ENCODE measurements around the gene NALCN.
A peak's percentile ranks its signal among the peaks of the same experiment; 100 is the strongest.

The NALCN gene

DNA sequence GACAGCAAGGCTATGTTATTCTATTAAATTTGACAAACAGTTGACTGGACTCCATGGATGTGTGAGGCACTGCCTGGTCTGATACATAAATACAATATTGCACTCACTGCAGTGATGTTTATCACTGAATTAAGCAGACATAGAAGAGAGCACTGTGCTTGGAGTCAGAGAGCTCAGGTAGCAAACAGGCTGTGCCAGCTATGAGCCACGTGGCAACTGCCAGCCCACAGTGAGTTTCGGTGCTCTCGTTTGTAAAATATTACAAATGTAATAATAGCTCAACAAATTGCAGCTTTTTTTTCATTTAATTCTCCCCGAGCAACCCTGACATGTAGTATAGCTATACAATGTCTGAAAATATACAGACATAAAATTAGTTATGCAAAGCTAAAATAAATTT lies 237.3 kb downstream of the NALCN start:
- H3K36me3 Mint-ChIP-seq: no peaks in the 10 kb centered on the region
- no peaks in the 10 kb centered on the region for H3K9me3 Mint-ChIP-seq
- no peak overlapping the region for H3K4me3 Mint-ChIP-seq
- DNase-seq (ENCODE audit: low spot score in 2 of 2): no peak
- ATAC-seq: no peak
- H3K27ac Mint-ChIP-seq: no peak overlapping the region
- no peaks in the 10 kb centered on the region for H3K4me1 Mint-ChIP-seq

DNA sequence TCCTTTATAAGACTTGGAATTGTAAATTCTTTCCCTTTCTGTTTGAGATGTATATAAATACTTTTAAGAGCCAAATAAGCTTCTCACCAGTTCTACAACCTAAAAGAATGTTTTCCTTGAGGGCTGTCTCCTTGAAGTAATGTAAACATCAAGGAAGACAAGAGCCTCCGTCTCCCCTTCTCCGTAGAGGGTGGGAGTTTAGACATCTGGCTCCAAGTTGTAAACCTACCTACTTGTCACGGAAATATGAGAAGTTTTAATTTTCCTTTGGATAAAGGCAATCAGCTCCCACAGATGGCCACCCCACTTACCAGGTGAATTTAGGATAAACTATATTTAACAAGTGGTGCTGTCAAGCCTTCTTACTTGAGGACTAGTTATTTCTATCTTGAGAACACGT lies 237.9 kb downstream of the NALCN start:
- Mint-ChIP-seq H3K4me3 (no peak overlapping the region), H3K27ac (no peak overlapping the region), H3K4me1 (no peaks in the 10 kb centered on the region), H3K36me3 (no peaks in the 10 kb centered on the region), H3K9me3 (no peaks in the 10 kb centered on the region)
- no peak for ATAC-seq
- no peak for DNase-seq (ENCODE audit: low spot score in 2 of 2)

DNA sequence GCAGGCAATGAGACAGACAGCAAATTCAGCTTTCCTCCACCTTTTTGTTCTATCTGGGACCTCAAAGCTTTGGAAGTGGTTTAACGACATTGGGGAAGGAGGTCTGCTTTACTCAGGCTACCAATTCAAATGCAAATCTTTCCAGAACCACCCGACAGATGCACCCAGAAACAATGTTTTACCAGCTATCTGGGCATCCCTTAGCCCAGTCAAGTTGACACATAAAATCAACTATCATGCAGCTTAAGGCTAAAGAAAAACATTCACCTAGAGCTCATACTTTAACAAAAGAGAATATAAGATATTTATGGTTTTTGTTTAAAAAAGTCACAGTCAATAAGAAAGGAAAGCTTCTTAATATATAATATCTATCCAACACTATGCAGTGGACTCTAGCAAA lies 246.0 kb downstream of the NALCN start:
- no peaks in the 10 kb centered on the region for H3K36me3 Mint-ChIP-seq
- H3K4me3 Mint-ChIP-seq: no peak overlapping the region
- DNase-seq (ENCODE audit: low spot score in 2 of 2) (no peak), ATAC-seq (no peak)
- H3K4me1 Mint-ChIP-seq: no peaks in the 10 kb centered on the region
- H3K27ac Mint-ChIP-seq: no peak overlapping the region
- no peaks in the 10 kb centered on the region for H3K9me3 Mint-ChIP-seq

DNA sequence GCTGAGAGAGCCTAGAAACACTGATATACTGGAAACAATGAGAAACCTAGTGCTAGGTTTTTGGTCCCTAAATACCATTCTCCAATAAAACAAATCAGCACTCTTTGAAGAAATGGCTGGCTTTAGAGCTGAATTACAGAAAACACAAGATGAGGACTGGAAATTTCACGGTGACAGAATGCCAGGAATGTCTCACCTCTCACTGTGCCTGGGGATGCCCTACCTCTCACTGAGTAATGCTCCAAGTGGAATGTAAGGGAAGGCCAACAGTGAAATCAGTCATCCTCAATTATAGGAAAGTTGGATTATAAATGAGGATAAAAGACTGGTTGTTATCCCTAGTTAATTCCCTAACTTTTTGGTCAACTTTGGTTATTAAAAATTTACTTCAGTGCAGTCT lies 259.0 kb downstream of the NALCN start:
- no peak overlapping the region for H3K27ac Mint-ChIP-seq
- DNase-seq (ENCODE audit: low spot score in 2 of 2) (no peak), ATAC-seq (no peak)
- no peaks in the 10 kb centered on the region for H3K9me3 Mint-ChIP-seq
- H3K36me3 Mint-ChIP-seq: no peaks in the 10 kb centered on the region
- no peak overlapping the region for H3K4me3 Mint-ChIP-seq
- no peaks in the 10 kb centered on the region for H3K4me1 Mint-ChIP-seq

DNA sequence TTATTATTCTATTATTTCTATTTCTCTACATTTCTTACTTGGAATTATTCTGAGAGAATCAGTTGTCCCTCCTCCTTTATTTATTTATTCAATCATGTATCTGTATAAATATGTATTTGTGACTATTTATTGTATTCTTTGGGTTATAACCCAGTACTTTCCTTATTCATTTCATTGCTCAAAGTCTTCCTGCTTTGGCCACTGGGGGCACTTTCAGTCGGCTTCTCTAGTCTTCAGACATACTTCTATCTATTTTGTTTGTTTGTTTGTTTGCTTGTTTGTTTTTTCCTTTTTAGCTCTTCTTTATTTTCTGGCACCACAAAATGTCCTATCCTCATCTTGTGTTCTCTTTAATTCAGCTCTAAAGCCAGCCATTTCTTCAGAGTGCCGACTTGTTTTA lies 260.4 kb downstream of the NALCN start:
- no peak overlapping the region for H3K4me3 Mint-ChIP-seq
- H3K27ac Mint-ChIP-seq: no peak overlapping the region
- H3K36me3 Mint-ChIP-seq: no peaks in the 10 kb centered on the region
- DNase-seq (ENCODE audit: low spot score in 2 of 2) (no peak), ATAC-seq (no peak)
- no peaks in the 10 kb centered on the region for H3K9me3 Mint-ChIP-seq
- no peaks in the 10 kb centered on the region for H3K4me1 Mint-ChIP-seq

DNA sequence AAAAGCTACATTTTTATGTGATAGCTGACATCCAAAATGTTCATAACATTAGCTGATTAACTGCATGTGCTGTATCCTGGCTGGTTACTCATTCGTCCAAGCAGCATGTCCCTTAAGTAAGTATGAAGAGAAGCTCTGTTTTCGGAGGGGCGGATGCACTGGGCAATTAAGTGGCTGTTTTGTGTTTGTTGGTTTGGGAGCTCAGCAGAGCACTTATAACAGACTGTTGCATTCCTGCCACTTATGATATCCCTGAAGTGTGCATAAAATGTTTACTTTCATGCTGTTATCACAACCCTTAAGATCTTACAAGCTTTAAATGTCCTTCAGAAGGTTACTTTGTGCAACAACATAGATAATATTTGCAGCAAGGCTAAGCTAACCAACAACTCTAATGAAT lies 264.1 kb downstream of the NALCN start:
- no peak for DNase-seq (ENCODE audit: low spot score in 2 of 2)
- Mint-ChIP-seq H3K9me3 (no peaks in the 10 kb centered on the region), H3K36me3 (no peaks in the 10 kb centered on the region), H3K4me1 (no peaks in the 10 kb centered on the region), H3K4me3 (no peak overlapping the region), H3K27ac (no peak overlapping the region)
- no peak for ATAC-seq

DNA sequence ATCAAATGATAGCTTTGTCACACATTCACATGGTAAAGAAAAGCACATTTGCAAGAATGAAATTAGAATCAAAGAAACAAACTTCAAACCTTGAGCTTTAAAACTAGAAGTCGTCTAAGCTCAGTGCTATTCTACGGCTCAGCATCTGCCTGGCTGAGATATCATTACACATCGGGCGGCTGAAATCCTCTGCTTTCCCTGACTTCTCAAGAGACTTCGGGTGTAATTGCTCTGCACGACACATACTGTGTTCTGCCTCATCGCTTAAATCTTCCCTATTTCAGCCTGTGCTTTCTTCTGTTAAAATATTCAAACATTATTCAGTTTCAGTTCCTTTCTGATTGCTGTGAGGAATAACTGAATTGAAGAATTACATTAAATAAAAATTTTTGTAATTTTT lies 265.3 kb downstream of the NALCN start:
- DNase-seq (ENCODE audit: low spot score in 2 of 2) (no peak), ATAC-seq (no peak)
- Mint-ChIP-seq H3K36me3 (no peaks in the 10 kb centered on the region), H3K9me3 (no peaks in the 10 kb centered on the region), H3K4me1 (no peaks in the 10 kb centered on the region), H3K4me3 (no peak overlapping the region), H3K27ac (no peak overlapping the region)

DNA sequence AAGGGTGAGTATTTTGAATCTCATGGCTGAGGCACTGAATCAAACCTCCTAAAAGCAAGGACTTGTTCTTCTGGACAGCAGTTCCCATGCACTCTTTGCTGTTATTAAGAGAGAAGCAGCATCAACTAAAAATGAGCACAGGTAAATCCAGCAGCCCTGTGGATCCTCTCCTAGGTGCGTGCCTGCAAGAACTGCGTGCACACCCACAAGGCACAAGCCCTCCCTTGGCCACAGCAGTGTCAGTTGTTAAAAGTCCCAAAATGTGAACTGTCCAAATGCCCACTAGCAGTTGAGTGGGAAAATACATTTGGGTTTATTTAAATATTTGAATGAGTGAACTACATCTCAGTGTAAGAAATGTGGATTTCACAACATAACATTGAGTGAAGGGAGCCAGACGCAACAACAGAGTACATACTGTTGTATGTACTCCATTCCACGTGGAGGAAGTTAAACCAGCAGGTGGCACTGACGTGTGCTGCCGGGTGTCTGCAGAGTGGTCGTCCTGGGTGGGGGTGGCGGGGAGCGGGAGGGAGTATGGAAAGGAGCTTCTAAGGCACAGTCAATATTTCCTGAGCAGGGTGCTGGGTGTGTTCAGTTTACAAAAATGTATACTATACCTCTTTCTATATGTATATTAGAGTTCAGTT lies 266.4 kb downstream of the NALCN start:
- Mint-ChIP-seq H3K4me3 (no peak overlapping the region), H3K27ac (no peak overlapping the region), H3K36me3 (no peaks in the 10 kb centered on the region), H3K9me3 (no peaks in the 10 kb centered on the region), H3K4me1 (no peaks in the 10 kb centered on the region)
- DNase-seq (ENCODE audit: low spot score in 2 of 2): no peak
- ATAC-seq: peak; percentile 31

DNA sequence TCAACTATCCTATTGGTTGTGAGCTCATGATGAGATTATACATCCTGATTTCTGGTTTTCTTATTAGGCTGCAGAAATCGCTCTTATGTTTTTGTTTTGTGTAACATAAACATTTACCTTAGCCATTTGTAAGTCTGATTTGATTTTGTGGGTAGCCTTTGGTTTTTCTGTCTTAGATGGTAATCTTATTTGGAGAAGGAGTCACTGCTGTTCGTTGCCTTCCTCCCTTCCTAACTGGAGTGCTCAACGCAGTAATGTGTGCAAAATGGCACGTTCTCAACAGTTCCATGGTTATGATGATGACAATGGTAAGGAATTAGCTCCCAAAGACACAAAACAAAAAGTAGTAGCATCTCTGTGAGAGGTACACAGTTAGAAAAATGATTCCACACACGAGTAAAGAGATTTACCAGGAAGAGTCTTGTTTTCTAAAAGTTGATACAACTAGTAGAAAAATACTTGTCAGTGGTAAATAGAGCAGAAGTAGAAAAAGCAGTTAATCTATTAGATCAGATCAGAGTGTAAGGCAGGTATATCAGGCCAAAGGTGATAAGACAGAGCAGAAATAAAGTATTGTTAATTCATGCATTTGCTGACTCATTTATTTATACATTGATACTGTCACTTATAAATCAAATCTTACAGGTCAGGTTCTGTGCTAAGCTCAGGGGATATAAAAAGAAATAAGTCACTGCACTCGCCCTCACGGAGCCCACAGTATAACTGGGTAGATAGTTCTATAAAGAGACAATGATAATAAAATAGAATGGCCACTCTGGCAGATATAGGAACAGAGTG lies 270.0 kb downstream of the NALCN start:
- no peak overlapping the region for H3K4me3 Mint-ChIP-seq
- no peak overlapping the region for H3K27ac Mint-ChIP-seq
- DNase-seq (ENCODE audit: low spot score in 2 of 2): no peak
- no peaks in the 10 kb centered on the region for H3K4me1 Mint-ChIP-seq
- no peak for ATAC-seq
- no peaks in the 10 kb centered on the region for H3K9me3 Mint-ChIP-seq
- no peaks in the 10 kb centered on the region for H3K36me3 Mint-ChIP-seq

DNA sequence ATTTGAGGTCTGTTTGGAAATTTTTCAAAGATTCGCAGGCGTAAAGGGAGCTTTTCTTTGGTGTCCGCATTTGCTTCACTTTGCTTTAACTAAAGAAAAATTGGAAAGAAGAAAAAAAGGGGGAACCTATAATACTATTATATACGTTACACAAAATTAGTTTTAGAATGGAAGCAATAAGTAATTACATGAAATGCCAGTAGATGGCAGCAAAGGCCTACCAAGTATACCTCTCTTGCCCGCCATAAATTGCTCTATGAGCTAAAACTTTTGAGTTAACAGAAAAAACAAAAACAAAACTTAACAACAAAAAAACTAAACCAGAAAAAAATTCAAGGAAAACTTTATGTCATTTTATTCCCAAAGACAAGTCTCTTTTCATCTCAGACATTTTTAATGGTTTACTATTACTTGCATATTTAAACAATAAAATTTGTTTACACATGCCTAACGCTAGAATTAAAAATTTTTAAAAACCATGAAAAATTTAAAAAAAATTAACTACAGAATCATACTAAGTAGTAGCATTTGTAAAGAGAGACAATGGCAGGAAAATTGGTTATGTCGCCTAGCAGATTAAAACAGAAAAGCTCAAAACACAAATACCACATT lies 271.4 kb downstream of the NALCN start:
- Mint-ChIP-seq H3K9me3 (no peaks in the 10 kb centered on the region), H3K27ac (no peak overlapping the region), H3K4me1 (no peaks in the 10 kb centered on the region), H3K36me3 (no peaks in the 10 kb centered on the region), H3K4me3 (no peak overlapping the region)
- DNase-seq (ENCODE audit: low spot score in 2 of 2) (no peak), ATAC-seq (no peak)

DNA sequence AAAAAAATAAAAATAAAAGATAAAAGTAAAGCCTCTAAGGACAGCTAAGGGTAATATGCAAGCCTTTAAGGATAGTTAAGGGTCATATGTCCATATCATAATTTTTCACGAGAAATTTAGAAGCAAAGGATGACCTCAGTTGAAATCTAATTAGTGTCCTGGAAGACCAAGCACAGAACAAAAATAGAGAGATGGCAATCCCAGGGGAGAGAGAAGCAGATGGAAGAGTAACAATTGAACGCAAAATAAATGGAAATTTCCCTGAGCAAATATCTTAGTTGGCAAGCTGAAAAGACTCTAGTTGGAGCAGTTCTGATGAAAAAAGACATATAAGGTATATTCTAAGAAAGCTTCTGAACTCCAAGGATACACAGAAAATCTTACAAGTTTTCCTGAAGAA lies 275.4 kb downstream of the NALCN start:
- no peak overlapping the region for H3K4me3 Mint-ChIP-seq
- H3K27ac Mint-ChIP-seq: no peak overlapping the region
- no peaks in the 10 kb centered on the region for H3K4me1 Mint-ChIP-seq
- H3K36me3 Mint-ChIP-seq: no peaks in the 10 kb centered on the region
- ATAC-seq: no peak
- no peak for DNase-seq (ENCODE audit: low spot score in 2 of 2)
- H3K9me3 Mint-ChIP-seq: no peaks in the 10 kb centered on the region

DNA sequence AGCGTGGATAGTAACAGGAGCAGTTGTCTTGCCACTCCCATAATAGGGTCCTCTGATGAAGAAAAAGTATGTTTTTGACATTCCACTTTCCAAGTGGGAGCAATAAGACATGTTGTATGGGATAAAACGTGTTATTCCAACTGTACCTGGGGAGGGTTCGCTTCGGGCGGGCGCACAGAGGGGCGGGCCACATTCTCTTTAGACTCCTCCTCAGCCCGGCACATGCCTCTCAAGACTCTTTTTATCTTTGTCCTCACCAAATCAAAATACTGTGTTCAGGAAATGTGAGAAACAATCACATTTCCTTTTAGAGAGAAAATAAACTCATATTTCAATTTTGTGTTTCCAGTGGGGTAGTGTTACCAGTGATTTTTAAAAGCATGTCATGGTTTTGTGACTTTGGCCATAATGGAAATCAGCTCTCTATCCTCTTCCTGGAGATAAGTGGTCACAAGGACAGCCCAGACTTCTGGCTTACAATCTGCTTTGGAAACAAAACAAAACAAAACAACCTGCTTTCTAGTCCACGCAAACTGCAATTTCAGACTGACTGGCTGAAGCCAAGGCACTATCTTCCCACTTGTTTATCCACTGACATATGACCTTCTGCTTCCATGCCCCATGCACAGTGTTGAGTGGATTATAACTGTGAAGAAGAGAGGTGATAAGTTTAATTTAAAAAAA lies 276.1 kb downstream of the NALCN start:
- no peak overlapping the region for H3K4me3 Mint-ChIP-seq
- H3K36me3 Mint-ChIP-seq: no peaks in the 10 kb centered on the region
- ATAC-seq (no peak), DNase-seq (ENCODE audit: low spot score in 2 of 2) (no peak)
- no peak overlapping the region for H3K27ac Mint-ChIP-seq
- no peaks in the 10 kb centered on the region for H3K9me3 Mint-ChIP-seq
- no peaks in the 10 kb centered on the region for H3K4me1 Mint-ChIP-seq

DNA sequence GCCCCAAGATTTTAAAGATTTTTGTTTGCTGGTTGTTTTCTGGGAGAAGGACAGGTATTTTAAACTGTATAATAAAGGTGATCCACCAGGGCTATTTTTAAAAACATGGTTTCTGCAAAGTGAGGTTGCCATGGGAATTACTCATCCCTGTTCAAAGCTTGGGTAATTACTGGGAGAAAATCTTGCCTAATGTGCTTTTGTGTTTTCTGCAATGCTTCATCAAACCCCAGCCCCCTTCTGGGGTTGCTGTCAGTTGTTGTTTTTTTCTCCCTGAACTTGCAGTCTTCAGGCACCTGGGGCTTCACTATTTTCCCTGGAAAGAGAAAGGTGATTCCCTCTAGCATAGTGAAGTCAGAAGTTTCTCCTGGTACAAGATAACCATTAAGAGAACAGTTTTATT lies 277.2 kb downstream of the NALCN start:
- no peak overlapping the region for H3K27ac Mint-ChIP-seq
- H3K9me3 Mint-ChIP-seq: no peaks in the 10 kb centered on the region
- no peak for DNase-seq (ENCODE audit: low spot score in 2 of 2)
- no peak for ATAC-seq
- no peak overlapping the region for H3K4me3 Mint-ChIP-seq
- no peaks in the 10 kb centered on the region for H3K36me3 Mint-ChIP-seq
- no peaks in the 10 kb centered on the region for H3K4me1 Mint-ChIP-seq

DNA sequence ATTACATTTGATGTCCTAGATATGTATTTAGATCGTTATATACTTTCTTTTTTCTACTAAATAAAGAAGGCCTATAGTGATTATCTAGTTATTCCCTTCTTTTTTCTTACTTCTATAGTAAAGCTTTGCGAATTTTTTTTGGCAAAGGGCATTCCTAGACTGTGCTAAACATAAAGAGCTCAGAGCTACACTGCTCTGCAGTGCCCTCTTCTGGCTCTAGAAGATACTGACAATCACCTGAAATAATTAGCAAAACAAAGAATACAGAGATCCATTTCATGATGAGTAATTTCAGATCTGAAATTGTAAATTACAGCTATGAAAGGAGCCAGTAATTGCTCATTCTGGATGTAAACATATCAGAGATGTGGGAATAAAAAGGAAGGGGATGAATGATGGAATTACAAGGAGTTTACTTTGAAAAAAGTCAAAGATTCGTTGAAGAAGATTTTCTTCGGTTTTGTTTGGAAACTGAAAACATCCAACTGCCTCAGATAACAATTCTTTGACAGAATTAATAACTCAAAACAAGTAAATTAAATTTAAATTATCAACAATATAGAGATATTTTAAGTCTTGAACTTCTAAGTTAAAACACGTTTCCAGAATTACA lies 288.5 kb downstream of the NALCN start:
- ATAC-seq (peak; percentile 68), DNase-seq (ENCODE audit: low spot score in 2 of 2) (no peak)

DNA sequence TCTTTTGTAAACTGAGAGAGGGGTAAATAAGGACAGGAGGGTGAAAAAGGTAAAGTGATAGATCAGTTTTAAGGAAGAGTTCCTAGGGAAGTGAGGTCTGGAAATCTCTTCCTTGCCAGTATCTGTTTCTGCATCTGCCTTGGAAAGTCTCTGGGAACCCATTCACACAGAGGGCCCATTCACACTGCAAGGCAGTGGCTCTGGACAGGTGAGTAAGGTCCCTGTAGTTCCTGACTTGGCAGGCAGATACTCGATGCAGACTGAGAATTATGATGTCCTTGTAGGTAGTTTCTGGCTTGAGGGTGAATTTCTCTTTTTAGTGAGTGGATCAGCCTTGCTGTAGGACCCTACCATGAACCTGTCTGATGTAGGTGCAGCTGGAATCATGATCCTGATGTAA lies 293.3 kb downstream of the NALCN start:
- DNase-seq (ENCODE audit: low spot score in 2 of 2): no peak
- H3K27ac Mint-ChIP-seq: no peak overlapping the region
- no peaks in the 10 kb centered on the region for H3K9me3 Mint-ChIP-seq
- no peak for ATAC-seq
- no peaks in the 10 kb centered on the region for H3K4me1 Mint-ChIP-seq
- no peak overlapping the region for H3K4me3 Mint-ChIP-seq
- no peaks in the 10 kb centered on the region for H3K36me3 Mint-ChIP-seq

More for the DNA sequence above, 288.5 kb downstream of the NALCN start:
- Mint-ChIP-seq H3K27ac (no peak overlapping the region), H3K36me3 (no peaks in the 10 kb centered on the region), H3K4me3 (no peak overlapping the region), H3K9me3 (no peaks in the 10 kb centered on the region), H3K4me1 (no peaks in the 10 kb centered on the region)
